Uterus (tissue), 4 donors: ENCODE data around the gene OPCML. TPM values are rescaled to one million over a fixed set of nuclear protein-coding genes. Genes with fewer than 3 reads are reported as not detected.

Source experiments
- DNase-seq, 2 donors: peaks; one replicate each; pipeline ENCODE4 v3.0.0-alpha.2; 2019 to 2020
- H3K27ac ChIP-seq, 2 donors: fragments of 200-600 bp; sonication (generic); 1 replicate in 1 of 2; 2 replicates in 1 of 2; pipeline ENCODE4 v1.5.1; 2016 to 2018
- H3K27me3 ChIP-seq, 2 donors: fragments of 200-600 bp; sonication (generic); one replicate each; pipeline ENCODE4 v1.5.1; 2018 to 2019; ENCODE audit warnings: control low read depth in 1 of 2
- H3K36me3 ChIP-seq, 2 donors: fragments of 200-600 bp; sonication (generic); one replicate each; pipeline ENCODE4 v1.5.1; 2019; ENCODE audit warnings: control low read depth in 1 of 2
- H3K4me1 ChIP-seq, 2 donors: fragments of 200-600 bp; sonication (generic); one replicate each; pipeline ENCODE4 v1.5.1; 2018 to 2019; ENCODE audit warnings: control low read depth in 1 of 2
- H3K4me3 ChIP-seq, 2 donors: fragments of 200-600 bp; sonication (generic); 1 replicate in 1 of 2; 2 replicates in 1 of 2; pipeline ENCODE4 v1.5.1; 2018 to 2019; ENCODE audit warnings: mild to moderate bottlenecking in 1 of 2
- H3K9me3 ChIP-seq, 2 donors: fragments of 200-600 bp; sonication (generic); one replicate each; pipeline ENCODE4 v1.5.1; 2019; ENCODE audit warnings: control low read depth in 1 of 2
- POLR2A ChIP-seq, 2 donors: fragments of 450-650 bp; IDR thresholded peaks; one replicate each; pipeline ENCODE4 v1.6.1; 2016; ENCODE audit warnings: antibody characterized with exemption in 2 of 2, mild to moderate bottlenecking in 1 of 2, moderate library complexity in 1 of 2
- intact Hi-C: fragments of 100-400 bp; cut with DNase I; formaldehyde crosslinking; loops from one replicate; pipeline ENCODE4 v1.15.1; 2023; ENCODE audit warnings: low total_unique reads
- total RNA-seq, 4 donors: library from RNA; depleted of rRNA in 3 of 4; stranded (reverse); fragments of >200 nt in 3 of 4; gene quantifications; one replicate each; pipeline versions ENCODE4 v1.1.0 to v1.2.4, GENCODE V29; 2014 to 2023
- TF ChIP-seq, protein P1 (sequence below), 4 experiments: fragments of 200-600 bp in 2 of 4; fragments of 450-650 bp in 2 of 4; sonication (generic) in 2 of 4; IDR thresholded peaks; one replicate each; pipeline ENCODE4 v1.5.1; 2016 to 2019; ENCODE audit warnings: antibody characterized with exemption in 4 of 4, mild to moderate bottlenecking in 2 of 4, moderate library complexity in 1 of 4
- donor health status: DM: yes; HTN: yes; CAD: no.

OPCML gene
- total RNA-seq, 4 donors from 2014 or later = under 0.01 to 3.9 (median 1.7) TPM

DNA sequence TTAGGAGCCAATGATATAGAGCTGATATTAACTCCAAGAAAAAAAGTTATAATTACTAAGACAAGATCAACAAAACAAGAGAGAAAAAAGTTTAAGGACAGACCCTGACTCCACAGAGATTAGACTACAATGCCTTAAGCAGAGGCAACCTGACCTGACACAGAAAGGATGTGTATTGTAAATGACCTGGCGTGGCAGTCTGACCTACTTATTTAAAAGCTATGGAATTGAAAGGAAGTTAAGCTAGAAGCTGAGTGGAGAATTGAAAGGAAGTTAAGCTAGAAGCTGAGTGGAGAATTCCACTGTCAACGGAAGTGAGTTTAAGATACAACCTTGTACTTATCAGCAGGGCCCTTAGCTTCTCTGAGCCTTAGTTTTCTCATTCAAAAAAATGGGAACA is 885.4 kb downstream of the OPCML start:
- DNase-seq = no peak
- Histone ChIP-seq H3K9me3 (no peaks in the 10 kb centered on the region), H3K27me3 (no peaks in the 10 kb centered on the region), H3K4me1 (no peaks in the 10 kb centered on the region), H3K4me3 (no peak overlapping the region), H3K36me3 (no peaks in the 10 kb centered on the region), H3K27ac (no peak overlapping the region)
- intact Hi-C loops = no loop called here
- TF ChIP-seq POLR2A (IDR thresholded peaks at IDR 0.05) = no peak
- TF ChIP-seq, protein P1, sequence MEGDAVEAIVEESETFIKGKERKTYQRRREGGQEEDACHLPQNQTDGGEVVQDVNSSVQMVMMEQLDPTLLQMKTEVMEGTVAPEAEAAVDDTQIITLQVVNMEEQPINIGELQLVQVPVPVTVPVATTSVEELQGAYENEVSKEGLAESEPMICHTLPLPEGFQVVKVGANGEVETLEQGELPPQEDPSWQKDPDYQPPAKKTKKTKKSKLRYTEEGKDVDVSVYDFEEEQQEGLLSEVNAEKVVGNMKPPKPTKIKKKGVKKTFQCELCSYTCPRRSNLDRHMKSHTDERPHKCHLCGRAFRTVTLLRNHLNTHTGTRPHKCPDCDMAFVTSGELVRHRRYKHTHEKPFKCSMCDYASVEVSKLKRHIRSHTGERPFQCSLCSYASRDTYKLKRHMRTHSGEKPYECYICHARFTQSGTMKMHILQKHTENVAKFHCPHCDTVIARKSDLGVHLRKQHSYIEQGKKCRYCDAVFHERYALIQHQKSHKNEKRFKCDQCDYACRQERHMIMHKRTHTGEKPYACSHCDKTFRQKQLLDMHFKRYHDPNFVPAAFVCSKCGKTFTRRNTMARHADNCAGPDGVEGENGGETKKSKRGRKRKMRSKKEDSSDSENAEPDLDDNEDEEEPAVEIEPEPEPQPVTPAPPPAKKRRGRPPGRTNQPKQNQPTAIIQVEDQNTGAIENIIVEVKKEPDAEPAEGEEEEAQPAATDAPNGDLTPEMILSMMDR (IDR thresholded peaks at IDR 0.05) = no peak

DNA sequence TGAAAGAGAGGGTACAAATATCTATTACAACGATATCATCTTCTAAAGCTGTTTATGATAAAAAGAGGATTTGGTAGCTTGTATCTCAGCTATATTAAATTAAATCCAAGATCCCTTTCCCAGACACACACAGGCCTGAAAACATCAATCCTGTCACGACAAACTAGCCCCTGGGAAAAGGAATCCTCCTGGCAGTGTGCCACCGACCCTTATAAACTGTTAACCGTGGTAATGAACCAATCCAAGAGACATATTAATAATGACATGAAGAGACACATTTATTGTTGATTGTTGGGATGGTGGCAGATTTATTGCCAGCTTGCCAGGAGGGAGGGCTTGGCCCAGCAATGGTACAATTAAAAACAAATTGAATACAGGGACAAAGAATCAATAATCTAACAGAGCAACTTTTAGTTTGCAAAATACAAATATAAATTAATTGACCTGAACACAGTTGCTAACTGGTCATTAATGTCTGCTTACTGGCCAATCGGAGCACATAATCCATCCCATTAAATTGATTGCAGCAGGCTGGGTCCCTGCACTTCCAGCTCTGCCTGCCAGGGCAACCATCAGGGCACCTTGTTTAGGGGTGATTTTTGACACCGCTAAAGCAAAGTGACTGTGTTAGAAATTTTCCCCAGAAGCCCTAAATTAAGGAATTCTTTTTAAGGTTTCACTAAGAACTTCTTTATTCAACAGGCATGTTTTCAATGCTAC is 887.6 kb downstream of the OPCML start:
- TF ChIP-seq, protein P1 (IDR thresholded peaks at IDR 0.05) = no peak
- TF ChIP-seq POLR2A (IDR thresholded peaks at IDR 0.05) = no peak
- Histone ChIP-seq H3K4me3 (no peak overlapping the region), H3K9me3 (no peaks in the 10 kb centered on the region), H3K27me3 (no peaks in the 10 kb centered on the region), H3K36me3 (no peaks in the 10 kb centered on the region), H3K4me1 (no peaks in the 10 kb centered on the region), H3K27ac (no peak overlapping the region)
- intact Hi-C loops = no loop called here
- no peak for DNase-seq

DNA sequence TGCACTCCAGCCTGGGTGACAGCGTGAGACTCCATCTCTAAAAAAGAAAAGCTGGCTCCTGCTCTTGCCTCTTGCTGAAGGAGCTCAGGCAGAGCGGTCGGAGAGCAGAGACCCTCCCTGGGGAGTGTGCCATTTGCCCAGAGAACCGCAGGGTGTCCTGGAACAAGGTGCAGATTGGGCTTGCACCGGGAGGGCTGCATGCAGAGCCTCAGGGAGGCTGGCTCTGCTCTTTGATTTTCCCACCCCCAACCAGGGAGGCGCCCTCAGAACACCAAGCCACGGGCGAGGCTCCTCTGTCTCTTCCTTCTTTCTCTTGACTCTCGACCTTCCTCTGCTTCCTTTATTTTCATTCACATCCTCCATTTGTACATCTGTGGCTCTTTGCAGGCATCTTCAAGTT is 889.1 kb downstream of the OPCML start:
- no peaks in the 10 kb centered on the region for H3K27me3 ChIP-seq
- H3K4me1 ChIP-seq = no peaks in the 10 kb centered on the region
- no peak overlapping the region for H3K4me3 ChIP-seq
- TF ChIP-seq, protein P1 (IDR thresholded peaks at IDR 0.05) = no peak
- TF ChIP-seq POLR2A (IDR thresholded peaks at IDR 0.05) = no peak
- DNase-seq = no peak
- intact Hi-C loops = no loop called here
- H3K27ac ChIP-seq = no peak overlapping the region
- no peaks in the 10 kb centered on the region for H3K9me3 ChIP-seq
- no peaks in the 10 kb centered on the region for H3K36me3 ChIP-seq

DNA sequence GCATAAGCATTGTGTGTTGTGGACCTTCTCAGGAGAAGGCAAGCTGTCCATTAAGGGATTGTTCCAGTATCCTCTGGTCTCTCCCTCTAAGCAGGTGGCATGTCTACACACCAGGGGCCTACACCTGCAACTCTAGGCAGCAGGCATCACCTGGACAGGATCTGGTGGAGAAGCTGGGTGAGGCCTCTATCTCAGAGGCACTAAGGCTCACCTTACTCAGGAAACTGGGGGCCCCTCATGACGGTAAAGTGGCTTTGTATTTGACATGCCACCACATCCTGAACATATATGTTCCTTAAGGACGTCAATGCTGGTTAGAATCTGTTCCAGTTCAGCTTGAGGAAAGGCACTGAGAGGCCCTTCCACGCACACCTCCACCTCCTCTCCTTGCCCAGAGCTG is 891.3 kb downstream of the OPCML start:
- no peaks in the 10 kb centered on the region for H3K4me1 ChIP-seq
- intact Hi-C loops = no loop called here
- H3K27ac ChIP-seq = no peak overlapping the region
- TF ChIP-seq, protein P1 (IDR thresholded peaks at IDR 0.05) = no peak
- TF ChIP-seq POLR2A (IDR thresholded peaks at IDR 0.05) = no peak
- no peaks in the 10 kb centered on the region for H3K36me3 ChIP-seq
- H3K27me3 ChIP-seq = no peaks in the 10 kb centered on the region
- H3K9me3 ChIP-seq = no peaks in the 10 kb centered on the region
- no peak for DNase-seq
- no peak overlapping the region for H3K4me3 ChIP-seq

DNA sequence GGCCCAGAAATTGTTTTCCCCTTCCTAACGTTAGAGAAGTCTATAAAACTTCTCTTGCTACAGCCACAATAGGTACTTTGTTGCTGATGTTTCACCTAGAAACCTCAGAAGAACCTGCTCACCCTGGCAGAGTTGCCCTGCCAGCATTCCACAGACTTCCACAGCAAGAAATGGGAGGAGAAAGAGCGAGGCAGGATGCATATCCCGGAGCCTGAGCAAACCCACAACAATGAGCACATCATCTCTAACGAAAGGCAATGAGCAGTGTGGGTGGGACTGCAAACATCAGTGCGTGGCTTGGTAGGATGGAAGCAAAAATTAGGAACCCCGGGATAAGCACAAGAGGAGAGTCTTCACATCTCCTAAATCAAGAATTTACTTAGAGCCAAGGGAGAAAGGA is 892.3 kb downstream of the OPCML start:
- H3K36me3 ChIP-seq = no peaks in the 10 kb centered on the region
- intact Hi-C loops = no loop called here
- H3K9me3 ChIP-seq = no peaks in the 10 kb centered on the region
- no peak for DNase-seq
- H3K4me3 ChIP-seq = no peak overlapping the region
- TF ChIP-seq, protein P1 (IDR thresholded peaks at IDR 0.05) = no peak
- TF ChIP-seq POLR2A (IDR thresholded peaks at IDR 0.05) = no peak
- H3K27ac ChIP-seq = no peak overlapping the region
- no peaks in the 10 kb centered on the region for H3K27me3 ChIP-seq
- no peaks in the 10 kb centered on the region for H3K4me1 ChIP-seq
